Gastroesophageal sphincter (tissue), 3 donors: ENCODE data around the gene TOP3A.

Source experiments
- CTCF ChIP-seq, 4 experiments: fragments of 200-600 bp in 2 of 4; fragments of 450-650 bp in 2 of 4; sonication (generic) in 1 of 4; IDR thresholded peaks; one replicate each; pipeline ENCODE4 v1.5.1; 2017 to 2019; ENCODE audit warnings: antibody characterized with exemption in 4 of 4, mild to moderate bottlenecking in 2 of 4, moderate library complexity in 2 of 4
- POLR2AphosphoS5 ChIP-seq: sonication (generic); formaldehyde crosslinking; IDR thresholded peaks from one replicate; pipeline ENCODE4 v1.6.1; 2017; ENCODE audit warnings: antibody characterized with exemption

- TF ChIP-seq CTCF (IDR thresholded peaks at IDR 0.05), result no peak
- no peak for TF ChIP-seq POLR2AphosphoS5
These were observed 748 bp upstream of the TOP3A start for GRCh38 chr17:18315562-18315922.
